ENCODE data around the gene FHL5. TPM values are rescaled to one million over a fixed set of nuclear protein-coding genes. Genes with fewer than 3 reads are reported as not detected.

The FHL5 gene
- polyA plus RNA-seq, 2 of the 4 experiments (the other 2 are of a cell fraction): not detected

GRCh38 chr6:96521306-96521643 lies 41.7 kb upstream of the FHL5 start:
- WGBS (ENCODE audit: missing lambda C conversion rate): under 1% methylated on average over 8 of the region's 8 CpGs
- Histone ChIP-seq H3K9me3 (no peaks in the 10 kb centered on the region), H3K4me2 (peak overlapping the region; percentile 94), H3K4me3 (peak overlapping the region; percentile 70), H3K4me1 (peaks cover 21% of the 10 kb centered on the region), H3K27ac (peak overlapping the region; percentile 96)
- DNase-seq (ENCODE audit: low read depth in 1 of 2, low spot score in 1 of 2) (no peak), FAIRE-seq (no peak), ATAC-seq (peak; percentile 44 to 45; a peak in 5 of 6 replicates)
- TF ChIP-seq, protein P1, sequence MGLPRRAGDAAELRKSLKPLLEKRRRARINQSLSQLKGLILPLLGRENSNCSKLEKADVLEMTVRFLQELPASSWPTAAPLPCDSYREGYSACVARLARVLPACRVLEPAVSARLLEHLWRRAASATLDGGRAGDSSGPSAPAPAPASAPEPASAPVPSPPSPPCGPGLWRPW (IDR thresholded peaks at IDR 0.05): no peak
- TF ChIP-seq MAX (IDR thresholded peaks at IDR 0.05) (no peak), TFCP2L1 (CRISPR knock-in tag; IDR thresholded peaks at IDR 0.05) (no peak), MAFK (IDR thresholded peaks at IDR 0.05; ENCODE audit: partially characterized antibody) (no peak), CHD4 (IDR thresholded peaks at IDR 0.05; ENCODE audit: borderline replicate concordance) (no peak), HOXB13 (CRISPR knock-in tag; IDR thresholded peaks at IDR 0.05; ENCODE audit: low read depth) (no peak), E2F6 (IDR thresholded peaks at IDR 0.05; ENCODE audit: borderline replicate concordance, low read depth) (no peak), HOXA7 (CRISPR knock-in tag; IDR thresholded peaks at IDR 0.05) (no peak), ESRRA (IDR thresholded peaks at IDR 0.05; ENCODE audit: borderline replicate concordance, low read length) (no peak), HEYL (CRISPR knock-in tag; IDR thresholded peaks at IDR 0.05) (no peak), EP300 (IDR thresholded peaks at IDR 0.05) (no peak), NR3C1 (IDR thresholded peaks at IDR 0.05) (no peak), RARB (CRISPR knock-in tag; IDR thresholded peaks at IDR 0.05) (no peak), POLR2A (IDR thresholded peaks at IDR 0.05; ENCODE audit: low read length) (no peak), GATA3 (IDR thresholded peaks at IDR 0.05; ENCODE audit: borderline replicate concordance) (no peak), KDM5A (IDR thresholded peaks at IDR 0.05) (no peak), CBX2 (IDR thresholded peaks at IDR 0.05; ENCODE audit: borderline replicate concordance, low read depth) (no peak)
- TF ChIP-seq, protein P2, sequence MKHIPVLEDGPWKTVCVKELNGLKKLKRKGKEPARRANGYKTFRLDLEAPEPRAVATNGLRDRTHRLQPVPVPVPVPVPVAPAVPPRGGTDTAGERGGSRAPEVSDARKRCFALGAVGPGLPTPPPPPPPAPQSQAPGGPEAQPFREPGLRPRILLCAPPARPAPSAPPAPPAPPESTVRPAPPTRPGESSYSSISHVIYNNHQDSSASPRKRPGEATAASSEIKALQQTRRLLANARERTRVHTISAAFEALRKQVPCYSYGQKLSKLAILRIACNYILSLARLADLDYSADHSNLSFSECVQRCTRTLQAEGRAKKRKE (CRISPR knock-in tag; IDR thresholded peaks at IDR 0.05; ENCODE audit: low read depth): no peak
- CTCF ChIA-PET: no interaction called here
- POLR2A ChIA-PET: interaction anchor here (0.5 kb wide), 1 partner anchor 128 kb away, joined by 4 read pairs; no protein-coding TSS in a partner anchor

DNA sequence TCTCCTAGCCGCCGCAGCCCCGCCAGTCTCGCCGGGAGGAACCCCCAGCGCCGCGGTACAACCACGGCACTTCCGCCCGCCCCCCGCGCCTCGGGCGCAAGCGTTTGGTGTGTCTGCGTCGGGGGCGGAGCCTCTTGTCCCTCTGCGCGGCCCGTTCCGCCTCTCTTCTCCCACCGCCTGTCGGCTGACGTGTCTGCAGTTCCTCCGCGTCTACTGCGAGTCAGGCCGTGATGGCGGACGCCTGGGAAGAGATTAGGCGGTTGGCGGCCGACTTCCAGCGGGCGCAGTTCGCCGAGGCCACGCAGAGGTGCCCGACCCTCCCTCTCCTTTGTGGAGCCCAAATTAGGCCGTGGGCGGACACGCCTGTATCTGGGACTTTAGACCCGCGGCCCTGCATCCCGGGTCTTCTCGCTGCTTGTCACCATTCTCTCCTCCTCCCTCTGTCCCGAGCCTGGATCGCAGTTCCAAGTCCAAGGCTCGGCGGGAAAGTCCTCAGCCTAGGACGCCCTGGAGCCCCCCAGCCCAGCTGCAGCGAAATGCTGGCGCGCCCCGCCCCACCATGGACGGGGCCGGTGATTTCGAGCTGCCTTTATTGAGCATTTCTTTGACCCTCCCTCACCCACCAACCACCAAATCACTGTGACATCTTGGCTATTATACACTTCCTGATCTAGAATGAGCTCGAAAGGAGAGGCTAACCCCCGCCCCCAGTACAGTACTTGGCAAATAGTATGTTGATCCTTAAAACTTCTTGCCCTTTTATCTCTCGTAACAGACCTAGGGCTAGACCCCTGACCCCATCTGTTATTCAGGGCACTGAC lies 41.1 kb upstream of the FHL5 start, which contains the start of gene UFL1:
TSS of gene UFL1 (plus strand) at position 163 of the 821 bp plus-strand sequence. CDS start at position 231, 68 bp downstream.
- peak within 1 kb of the TSS; percentile 70 for H3K4me3 ChIP-seq
- ChIA-PET POLR2A (no interaction called here), CTCF (no interaction called here)
- H3K27ac ChIP-seq: peak within 1 kb of the TSS; percentile 96
- H3K9me3 ChIP-seq: no peaks in the 10 kb centered on the region
- peaks cover 21% of the 10 kb centered on the region for H3K4me1 ChIP-seq
- DNase-seq (ENCODE audit: low read depth in 1 of 2, low spot score in 1 of 2): peak; percentile 35 to 91
- no peak for FAIRE-seq
- ATAC-seq: peak; percentile 99
- under 1% methylated on average over 21 of the region's 63 CpGs for WGBS (ENCODE audit: missing lambda C conversion rate)
- H3K4me2 ChIP-seq: peak within 1 kb of the TSS; percentile 94
- TF ChIP-seq KDM1A (IDR thresholded peaks at IDR 0.05; ENCODE audit: low read depth): no peak
- no peak for TF ChIP-seq REST (IDR thresholded peaks at IDR 0.05)
- TF ChIP-seq POLR2A (IDR thresholded peaks at IDR 0.05; ENCODE audit: low read length): peak; percentile 86
- no peak for TF ChIP-seq MAFK (IDR thresholded peaks at IDR 0.05; ENCODE audit: partially characterized antibody)
- TF ChIP-seq SREBF2 (IDR thresholded peaks at IDR 0.05): no peak
- no peak for TF ChIP-seq ZFP36 (IDR thresholded peaks at IDR 0.05; ENCODE audit: borderline replicate concordance, partially characterized antibody)
- 0 out of 2 replicates have a peak, but pooled peaks have one; percentile 27 for TF ChIP-seq KDM5A (IDR thresholded peaks at IDR 0.05)
- TF ChIP-seq FOXS1 (CRISPR knock-in tag; IDR thresholded peaks at IDR 0.05): no peak
- TF ChIP-seq, protein P3, sequence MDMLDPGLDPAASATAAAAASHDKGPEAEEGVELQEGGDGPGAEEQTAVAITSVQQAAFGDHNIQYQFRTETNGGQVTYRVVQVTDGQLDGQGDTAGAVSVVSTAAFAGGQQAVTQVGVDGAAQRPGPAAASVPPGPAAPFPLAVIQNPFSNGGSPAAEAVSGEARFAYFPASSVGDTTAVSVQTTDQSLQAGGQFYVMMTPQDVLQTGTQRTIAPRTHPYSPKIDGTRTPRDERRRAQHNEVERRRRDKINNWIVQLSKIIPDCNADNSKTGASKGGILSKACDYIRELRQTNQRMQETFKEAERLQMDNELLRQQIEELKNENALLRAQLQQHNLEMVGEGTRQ (IDR thresholded peaks at IDR 0.05): no peak
- TF ChIP-seq E2F6 (IDR thresholded peaks at IDR 0.05; ENCODE audit: borderline replicate concordance, low read depth): no peak
- TF ChIP-seq, protein P4, sequence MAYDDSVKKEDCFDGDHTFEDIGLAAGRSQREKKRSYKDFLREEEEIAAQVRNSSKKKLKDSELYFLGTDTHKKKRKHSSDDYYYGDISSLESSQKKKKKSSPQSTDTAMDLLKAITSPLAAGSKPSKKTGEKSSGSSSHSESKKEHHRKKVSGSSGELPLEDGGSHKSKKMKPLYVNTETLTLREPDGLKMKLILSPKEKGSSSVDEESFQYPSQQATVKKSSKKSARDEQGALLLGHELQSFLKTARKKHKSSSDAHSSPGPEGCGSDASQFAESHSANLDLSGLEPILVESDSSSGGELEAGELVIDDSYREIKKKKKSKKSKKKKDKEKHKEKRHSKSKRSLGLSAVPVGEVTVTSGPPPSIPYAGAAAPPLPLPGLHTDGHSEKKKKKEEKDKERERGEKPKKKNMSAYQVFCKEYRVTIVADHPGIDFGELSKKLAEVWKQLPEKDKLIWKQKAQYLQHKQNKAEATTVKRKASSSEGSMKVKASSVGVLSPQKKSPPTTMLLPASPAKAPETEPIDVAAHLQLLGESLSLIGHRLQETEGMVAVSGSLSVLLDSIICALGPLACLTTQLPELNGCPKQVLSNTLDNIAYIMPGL (CRISPR knock-in tag; IDR thresholded peaks at IDR 0.05; ENCODE audit: borderline replicate concordance): no peak
- no peak for TF ChIP-seq TFCP2L1 (CRISPR knock-in tag; IDR thresholded peaks at IDR 0.05)

Data from A549 (cell line).